Esophagus muscularis mucosa (tissue), 4 donors: ENCODE measurements around the gene HEATR1. TPM values are rescaled to one million over a fixed set of nuclear protein-coding genes. Genes with fewer than 3 reads are reported as not detected.

Experiments used
- DNase-seq: peaks from one replicate; pipeline ENCODE4 v3.0.0-alpha.2; 2017; ENCODE audit errors: extremely low spot score
- H3K27ac ChIP-seq, 4 donors: fragments of 200-600 bp; sonication (generic); replicated peaks in 1 of 4; 1 replicate in 3 of 4; 2 replicates in 1 of 4; pipeline ENCODE4 v1.5.1; 2016 to 2019; ENCODE audit warnings: mild to moderate bottlenecking in 1 of 4
- H3K27me3 ChIP-seq, 4 donors: fragments of 200-600 bp; sonication (generic); one replicate each; pipeline versions ENCODE4 v1.5.1 to v1.6.0; 2016 to 2019
- H3K36me3 ChIP-seq, 4 donors: fragments of 200-600 bp; sonication (generic); one replicate each; pipeline ENCODE4 v1.5.1; 2016 to 2019
- H3K4me1 ChIP-seq, 4 donors: fragments of 200-600 bp; sonication (generic); one replicate each; pipeline ENCODE4 v1.5.1; 2016 to 2019
- H3K4me3 ChIP-seq, 4 donors: fragments of 200-600 bp; sonication (generic); 1 replicate in 2 of 4; 2 replicates in 2 of 4; pipeline ENCODE4 v1.5.1; 2016 to 2019; ENCODE audit warnings: mild to moderate bottlenecking in 4 of 4, moderate library complexity in 1 of 4
- H3K9me3 ChIP-seq, 4 donors: fragments of 200-600 bp; sonication (generic); 1 replicate in 3 of 4; 2 replicates in 1 of 4; pipeline ENCODE4 v1.5.1; 2016 to 2019
- CTCF ChIP-seq, 3 experiments: fragments of 200-600 bp in 2 of 3; fragments of 450-650 bp in 1 of 3; sonication (generic) in 2 of 3; IDR thresholded peaks; one replicate each; pipeline ENCODE4 v1.5.1; 2017 to 2019; ENCODE audit warnings: antibody characterized with exemption in 3 of 3, mild to moderate bottlenecking in 2 of 3, moderate library complexity in 1 of 3
- EP300 ChIP-seq: sonication (generic); formaldehyde crosslinking; IDR thresholded peaks from one replicate; pipeline ENCODE4 v1.6.1; 2017; ENCODE audit warnings: antibody characterized with exemption
- POLR2A ChIP-seq: fragments of 450-650 bp; IDR thresholded peaks from one replicate; pipeline ENCODE4 v1.6.1; 2017; ENCODE audit warnings: antibody characterized with exemption, moderate library complexity, mild to moderate bottlenecking, low read depth
- POLR2AphosphoS5 ChIP-seq, 2 donors: sonication (generic); formaldehyde crosslinking; IDR thresholded peaks; one replicate each; pipeline ENCODE4 v1.6.1; 2017; ENCODE audit warnings: antibody characterized with exemption in 2 of 2
- WGBS: methylation state at CpG from one replicate; pipeline ENCODE4 v1.1.5; 2018; 5-methylcytosine and 5-hydroxymethylcytosine counted together
- intact Hi-C: fragments of 100-400 bp; cut with DNase I; formaldehyde crosslinking; loops from one replicate; pipeline ENCODE4 v1.15.1; 2023
- total RNA-seq, 4 donors: library from RNA; depleted of rRNA; stranded (reverse); fragments of >200 nt; gene quantifications; one replicate each; pipeline versions ENCODE4 v1.1.0 to v1.2.1, GENCODE V29; 2016

Gene HEATR1
- total RNA-seq, 4 donors from 2014 or later = 15.2 to 17.2 (median 16.3) TPM

- intact Hi-C loops = loop anchor here (10.0 kb wide), 1 partner anchor 416 kb away; no protein-coding TSS in a partner anchor
- H3K27me3 ChIP-seq = no peaks in the 10 kb centered on the region
- H3K9me3 ChIP-seq = no peaks in the 10 kb centered on the region
- H3K36me3 ChIP-seq = peaks cover 0 to 1% (median 0%) of the 10 kb centered on the region in 4 donors
- H3K27ac ChIP-seq = no peak overlapping the region
- peaks cover 10 to 19% (median 14%) of the 10 kb centered on the region in 4 donors for H3K4me1 ChIP-seq
- no peak for TF ChIP-seq EP300
- TF ChIP-seq CTCF (IDR thresholded peaks at IDR 0.05) = no peak
- no peak for TF ChIP-seq POLR2A
- TF ChIP-seq POLR2AphosphoS5 (IDR thresholded peaks at IDR 0.05) = no peak
- no peak overlapping the region for H3K4me3 ChIP-seq
- DNase-seq = no peak
- 79% methylated on average over 4 of the region's 4 CpGs for WGBS
These were observed 83.8 kb downstream of the HEATR1 start for GRCh38 chr1:236520445-236521005.

- no peaks in the 10 kb centered on the region for H3K27me3 ChIP-seq
- H3K36me3 ChIP-seq = no peaks in the 10 kb centered on the region
- no peak for TF ChIP-seq EP300
- TF ChIP-seq POLR2A = no peak
- TF ChIP-seq POLR2AphosphoS5 (IDR thresholded peaks at IDR 0.05) = no peak
- TF ChIP-seq CTCF (IDR thresholded peaks at IDR 0.05) = no peak
- no peaks in the 10 kb centered on the region for H3K9me3 ChIP-seq
- H3K4me1 ChIP-seq = peaks cover 0 to 7% (median 4%) of the 10 kb centered on the region in 4 donors
- no peak for DNase-seq
- H3K27ac ChIP-seq = no peak overlapping the region
- WGBS = 77% methylated on average over 5 of the region's 5 CpGs
- H3K4me3 ChIP-seq = no peak overlapping the region
- intact Hi-C loops = no loop called here
These were observed 86.0 kb downstream of the HEATR1 start for GRCh38 chr1:236518322-236518721.

GRCh38 chr1:236516929-236517704 lies 87.2 kb downstream of the HEATR1 start:
- intact Hi-C loops = no loop called here
- DNase-seq = no peak
- Histone ChIP-seq H3K4me1 (no peaks in the 10 kb centered on the region), H3K9me3 (no peaks in the 10 kb centered on the region), H3K27ac (no peak overlapping the region), H3K36me3 (no peaks in the 10 kb centered on the region), H3K27me3 (no peaks in the 10 kb centered on the region), H3K4me3 (no peak overlapping the region)
- TF ChIP-seq POLR2A (no peak), EP300 (no peak), CTCF (IDR thresholded peaks at IDR 0.05) (no peak)
- WGBS = 53% methylated on average over 8 of the region's 8 CpGs

GRCh38 chr1:236515443-236515958 lies 88.8 kb downstream of the HEATR1 start:
- intact Hi-C loops = no loop called here
- TF ChIP-seq CTCF (IDR thresholded peaks at IDR 0.05) = no peak
- no peak for TF ChIP-seq POLR2AphosphoS5 (IDR thresholded peaks at IDR 0.05)
- no peak for TF ChIP-seq POLR2A
- TF ChIP-seq EP300 = no peak
- no peak for DNase-seq
- H3K27ac ChIP-seq = no peak overlapping the region
- no peaks in the 10 kb centered on the region for H3K4me1 ChIP-seq
- H3K9me3 ChIP-seq = no peaks in the 10 kb centered on the region
- no peak overlapping the region for H3K4me3 ChIP-seq
- no peaks in the 10 kb centered on the region for H3K27me3 ChIP-seq
- 91% methylated on average over 3 of the region's 4 CpGs for WGBS
- no peaks in the 10 kb centered on the region for H3K36me3 ChIP-seq
